Activated CD4-positive, CD25-positive, alpha-beta regulatory T cell treated with anti-CD3 and anti-CD28 coated beads, Interleukin-2, amount 50 U/mL, for 16 hours (primary cell): ENCODE measurements around the gene TUT4.

Source experiments
- DNase-seq: peaks from one replicate; pipeline ENCODE4 v3.0.0-alpha.2; 2020; ENCODE audit warnings: low read depth, low spot score

TUT4 gene

GRCh38 chr1:52576074-52576473 lies 23.2 kb upstream of the TUT4 start:
- no peak for DNase-seq

- no peak for DNase-seq
Measured at GRCh38 chr1:52574594-52574993, 21.7 kb upstream of the TUT4 start.

GRCh38 chr1:52572387-52572786 lies 19.5 kb upstream of the TUT4 start:
- DNase-seq, result no peak

GRCh38 chr1:52571783-52572182 lies 18.9 kb upstream of the TUT4 start:
- DNase-seq, result no peak

GRCh38 chr1:52569449-52570210 lies 16.7 kb upstream of the TUT4 start:
- DNase-seq, result no peak

- DNase-seq, result no peak
Measured at GRCh38 chr1:52567943-52568342, 15.1 kb upstream of the TUT4 start.

- no peak for DNase-seq
Measured at GRCh38 chr1:52562766-52563165, 9.9 kb upstream of the TUT4 start.

- no peak for DNase-seq
Measured at GRCh38 chr1:52559875-52560274, 7.0 kb upstream of the TUT4 start.

- no peak for DNase-seq
Measured at GRCh38 chr1:52558941-52559340, 6.0 kb upstream of the TUT4 start.

GRCh38 chr1:52556641-52557360 lies 3.9 kb upstream of the TUT4 start:
- DNase-seq, result no peak

- no peak for DNase-seq
Measured at GRCh38 chr1:52554756-52555155, 1.9 kb upstream of the TUT4 start.

- DNase-seq, result no peak
Measured at GRCh38 chr1:52554267-52554640, 1.4 kb upstream of the TUT4 start.

- DNase-seq, result peak; percentile 77
Measured at GRCh38 chr1:52553362-52554266, 722 bp upstream of the TUT4 start.

GRCh38 chr1:52552236-52552504 lies 722 bp downstream of the TUT4 start:
- DNase-seq, result peak; percentile 52

- no peak for DNase-seq
Measured at GRCh38 chr1:52551507-52552235, 1.2 kb downstream of the TUT4 start.

GRCh38 chr1:52550447-52550846 lies 2.4 kb downstream of the TUT4 start:
- no peak for DNase-seq

- no peak for DNase-seq
Measured at GRCh38 chr1:52549267-52549666, 3.6 kb downstream of the TUT4 start.

GRCh38 chr1:52546852-52547251 lies 6.0 kb downstream of the TUT4 start:
- no peak for DNase-seq

- no peak for DNase-seq
Measured at GRCh38 chr1:52544665-52545525, 8.0 kb downstream of the TUT4 start.

- no peak for DNase-seq
Measured at GRCh38 chr1:52542085-52542688, 10.7 kb downstream of the TUT4 start.
